GM19372 (cell line): Measurements from ENCODE around the gene LATS2.

ENCODE experiments used
- ATAC-seq: cut with Tn5 transposase; IDR thresholded peaks from one replicate; pipeline ENCODE4 v1.9.1; 2021; ENCODE audit warnings: mild to moderate bottlenecking, low read depth, moderate library complexity; ENCODE audit not compliant: unreplicated experiment

The LATS2 gene

DNA sequence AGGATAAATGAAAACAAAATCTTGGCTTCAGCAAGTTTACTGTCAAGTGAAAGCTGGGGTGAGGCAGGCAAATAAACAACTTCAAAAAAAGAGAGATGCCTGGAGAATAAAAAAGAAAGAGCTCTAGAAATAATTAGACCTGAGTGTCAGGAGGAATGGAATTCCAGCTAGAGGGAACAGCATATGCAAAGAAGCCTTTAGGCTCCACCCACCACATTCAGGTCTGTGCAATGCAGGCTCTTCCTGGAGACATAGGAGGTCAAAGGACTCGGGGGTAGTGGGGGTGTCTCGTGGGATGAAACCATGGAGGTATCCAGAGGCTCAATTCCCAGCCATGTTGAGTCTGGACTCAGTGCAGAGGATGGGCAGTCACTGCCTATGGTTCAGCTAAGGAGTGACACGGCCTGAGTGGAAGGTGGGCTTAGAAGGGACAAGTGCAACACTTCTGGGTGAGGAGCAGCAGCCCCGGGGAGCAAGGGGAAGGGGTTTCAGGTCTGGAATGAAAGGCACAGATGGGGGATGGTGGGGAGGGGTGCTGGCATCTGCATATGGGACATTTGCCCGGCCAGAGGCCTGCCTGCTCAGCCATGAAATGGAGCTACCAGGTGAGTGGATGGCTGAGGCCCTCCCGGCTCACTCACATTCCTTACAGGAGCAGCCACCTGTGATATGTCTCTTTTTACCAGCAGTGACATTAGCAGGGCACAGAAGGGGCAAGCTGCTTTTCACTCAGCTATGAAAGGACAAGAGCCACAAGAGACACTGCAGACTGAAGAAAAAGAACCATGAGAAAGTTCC, 12.3 kb downstream of the LATS2 start:
- no peak for ATAC-seq

DNA sequence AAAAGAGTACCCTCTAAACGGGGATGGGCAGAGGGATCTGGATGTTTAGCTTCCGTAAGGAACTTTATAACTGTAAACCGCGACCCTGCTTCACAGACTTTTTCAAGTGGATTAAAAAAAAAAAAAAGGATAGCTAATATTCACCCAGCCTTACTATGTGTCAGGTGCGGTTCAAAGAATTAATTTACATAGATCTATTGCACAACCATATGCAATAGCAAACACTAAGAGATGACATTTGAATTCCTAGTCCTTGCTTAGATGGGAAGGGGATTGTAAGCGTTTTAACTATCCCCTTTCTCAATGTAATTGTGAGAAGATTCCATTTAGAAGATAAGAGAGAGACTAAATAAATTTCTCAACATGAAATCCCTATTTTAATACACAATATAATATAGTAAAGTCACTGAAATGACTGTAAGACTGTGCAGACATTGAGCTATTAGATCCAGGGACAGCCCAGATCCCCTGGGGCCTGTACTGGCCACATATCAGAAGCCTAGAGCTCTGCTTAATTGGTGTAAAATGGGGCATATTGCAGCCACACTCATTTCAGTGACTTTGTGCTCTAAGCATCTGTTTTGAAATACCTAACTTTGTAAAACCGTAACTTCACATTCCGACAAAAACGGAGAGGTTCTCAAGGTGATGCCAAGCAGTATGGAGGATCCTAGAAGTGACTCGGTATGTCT, 13.6 kb downstream of the LATS2 start:
- no peak for ATAC-seq

DNA sequence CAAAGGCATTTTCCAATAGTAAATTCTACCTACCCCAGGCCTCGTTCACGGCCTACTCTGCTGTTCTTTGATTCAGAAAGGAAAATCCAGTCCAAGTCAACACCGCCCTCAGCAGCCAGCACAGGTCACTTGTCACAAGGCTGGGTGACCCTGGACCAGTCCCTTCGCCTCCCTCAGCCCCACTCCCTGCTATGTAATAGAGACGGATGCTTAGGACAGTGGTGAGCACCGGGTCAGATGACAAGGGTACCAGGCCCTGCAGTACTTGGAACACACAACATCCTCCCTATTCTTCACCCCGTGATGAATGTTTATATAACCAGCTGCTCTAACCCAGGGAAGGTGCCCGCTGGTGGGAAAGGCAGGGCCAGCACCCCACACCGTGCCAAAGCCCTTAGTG, 14.3 kb downstream of the LATS2 start:
- ATAC-seq, result no peak

DNA sequence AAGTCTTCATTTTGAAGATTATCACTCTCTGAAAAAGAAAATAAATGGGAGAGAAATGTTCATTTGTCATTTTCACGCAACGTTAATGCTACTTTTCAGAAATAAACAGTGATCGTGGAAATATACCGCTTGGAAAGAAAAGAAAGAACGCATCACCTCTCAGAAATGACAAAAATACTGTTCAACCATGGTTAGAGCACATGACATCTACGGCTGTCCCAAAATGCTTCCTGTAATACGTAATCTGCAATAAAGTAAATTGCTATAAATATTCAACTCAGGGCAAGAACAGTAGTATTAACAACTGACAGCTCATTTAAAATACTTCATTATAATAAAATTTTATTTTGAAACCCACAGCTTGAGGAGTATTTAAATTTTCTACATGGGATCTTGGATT, 15.2 kb downstream of the LATS2 start:
- no peak for ATAC-seq

DNA sequence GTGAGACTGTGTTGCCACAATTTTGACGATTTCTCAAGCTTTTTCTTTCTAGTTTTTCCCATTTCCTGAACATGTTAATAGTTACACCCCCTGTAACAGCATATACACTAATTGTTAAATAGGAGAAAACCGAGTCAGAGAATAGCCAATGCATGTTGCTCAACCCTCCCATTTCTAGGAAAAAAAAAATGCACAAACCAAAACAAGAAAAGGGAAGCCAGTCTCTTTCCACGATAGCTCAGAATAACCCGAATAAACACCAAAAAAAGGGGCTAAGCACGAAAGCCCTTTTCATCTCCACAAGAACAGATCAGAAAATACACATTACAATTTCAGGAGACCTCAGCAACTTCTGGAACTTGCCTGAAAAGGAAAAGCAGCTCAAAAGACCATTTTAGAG, 16.3 kb downstream of the LATS2 start:
- ATAC-seq, result no peak

DNA sequence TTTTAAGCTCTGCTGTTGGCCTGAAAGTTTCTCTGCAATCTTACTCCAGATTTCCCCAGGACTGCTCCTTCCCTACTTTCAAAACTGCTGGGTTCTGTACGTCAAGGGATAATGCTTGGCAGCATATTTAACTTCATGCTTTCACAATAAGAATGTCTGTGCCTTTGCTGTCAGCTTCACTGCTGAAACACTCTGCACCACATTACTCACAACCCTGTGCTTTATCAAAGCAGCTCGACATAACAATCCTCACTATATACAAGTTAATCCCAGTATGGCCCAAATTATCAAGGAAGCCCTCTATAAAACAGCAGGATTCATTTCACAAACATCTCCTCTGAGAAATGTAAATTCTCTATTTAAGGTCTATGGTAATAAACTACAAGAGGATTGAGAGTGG, 17.5 kb downstream of the LATS2 start:
- ATAC-seq, result no peak

DNA sequence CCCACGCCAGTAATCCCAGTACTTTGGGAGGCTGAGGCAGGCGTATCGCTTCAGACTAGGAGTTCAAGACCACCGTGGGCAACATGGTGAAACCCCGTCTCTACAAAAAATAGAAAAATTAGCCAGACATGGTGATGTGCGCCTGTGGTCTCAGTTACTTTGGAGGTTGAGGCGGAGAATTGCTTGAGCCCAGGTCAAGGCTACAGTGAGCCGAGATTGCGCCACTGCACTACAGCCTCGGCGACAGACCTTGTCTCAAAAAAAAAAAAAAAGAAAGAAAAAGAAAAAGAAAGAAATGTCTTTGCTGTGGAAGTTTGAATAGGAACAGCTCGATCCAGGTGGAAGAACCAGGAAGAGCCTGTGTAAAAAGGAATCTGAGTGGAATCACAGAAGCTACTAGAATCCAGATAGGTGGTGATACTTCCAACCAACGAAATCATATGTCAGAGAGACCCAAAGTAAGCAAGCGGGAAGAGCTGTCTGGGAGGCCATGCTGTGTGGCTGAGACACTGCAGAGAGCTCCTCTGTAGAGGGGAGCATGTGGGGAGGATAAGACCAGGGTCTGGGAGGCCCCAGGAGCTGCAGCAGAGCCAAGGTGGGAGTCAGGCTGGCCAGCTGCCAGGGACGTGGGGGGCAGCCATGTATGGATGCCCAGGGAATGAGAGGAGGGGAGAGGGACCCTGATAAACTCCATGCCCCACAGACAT, 21.1 kb downstream of the LATS2 start:
- no peak for ATAC-seq

DNA sequence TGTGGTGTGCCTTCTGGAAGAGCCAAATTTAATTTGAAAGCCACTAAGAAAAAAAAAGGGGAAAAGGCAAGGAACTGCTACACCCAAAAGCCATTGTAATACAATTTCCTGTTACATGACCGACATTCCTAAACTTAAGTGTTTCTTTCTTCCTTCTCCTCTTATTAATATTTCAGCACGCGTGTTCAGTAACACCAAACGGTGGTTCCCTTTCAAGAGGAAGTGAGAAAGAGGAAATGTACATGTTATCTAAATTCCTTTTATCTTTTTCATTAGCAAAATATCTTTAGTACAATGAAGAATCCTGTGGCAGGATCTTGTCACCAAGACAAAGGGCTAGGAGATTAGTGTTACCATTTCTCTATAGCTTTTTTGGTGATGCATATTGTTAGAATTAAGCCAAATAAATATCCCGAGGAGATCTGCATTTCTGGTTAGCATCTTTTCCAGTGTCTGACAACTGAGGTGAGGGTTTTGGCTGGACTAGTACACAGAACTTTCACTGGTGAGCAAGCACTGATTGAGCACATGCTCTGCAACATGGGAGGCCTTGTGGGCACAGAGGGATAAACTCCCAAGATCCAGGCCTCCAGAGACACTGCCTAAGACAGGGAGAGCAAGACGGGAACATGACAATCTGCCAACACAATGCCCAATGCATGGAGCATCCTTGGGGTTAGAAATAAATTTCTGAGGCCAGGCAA, 22.1 kb downstream of the LATS2 start:
- no peak for ATAC-seq

DNA sequence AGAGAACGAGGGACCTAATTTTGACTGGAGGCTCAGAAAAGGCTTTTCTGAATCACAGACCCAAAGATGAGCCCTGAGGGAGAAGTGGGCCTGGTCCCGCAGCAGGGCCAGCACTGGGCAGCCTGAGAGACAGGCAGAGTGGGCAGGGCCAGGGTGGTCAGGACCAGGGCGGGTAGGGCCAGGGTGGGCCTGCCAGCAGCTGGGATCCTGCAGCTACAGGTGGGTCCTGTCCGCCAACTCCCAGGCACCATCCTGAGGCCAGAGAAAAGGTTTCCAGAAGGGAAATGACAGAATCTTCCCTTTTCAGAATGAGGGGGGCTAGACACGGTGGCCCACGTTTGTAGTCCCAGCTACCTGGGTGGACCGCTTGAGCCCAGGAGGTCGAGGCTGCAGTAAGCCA, 23.7 kb downstream of the LATS2 start:
- ATAC-seq, result no peak

DNA sequence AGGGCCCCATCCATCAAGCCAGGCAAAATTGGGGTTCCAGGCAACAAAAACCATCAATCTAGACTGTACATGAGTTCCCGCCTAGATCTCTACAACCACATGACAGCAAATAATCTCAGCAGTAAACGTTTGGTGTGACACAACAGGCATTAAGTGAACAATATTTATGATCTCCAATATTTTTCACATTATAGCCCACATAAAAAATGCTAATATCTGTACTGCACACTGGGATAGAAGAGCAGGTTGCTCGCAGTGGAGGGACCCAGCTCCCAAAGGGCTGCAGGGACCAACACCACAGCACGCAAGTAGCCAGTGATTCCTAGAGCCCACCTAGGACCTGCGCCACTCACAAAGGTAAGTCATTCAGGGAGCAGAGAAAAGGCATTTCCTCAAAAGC, 25.9 kb downstream of the LATS2 start:
- no peak for ATAC-seq

DNA sequence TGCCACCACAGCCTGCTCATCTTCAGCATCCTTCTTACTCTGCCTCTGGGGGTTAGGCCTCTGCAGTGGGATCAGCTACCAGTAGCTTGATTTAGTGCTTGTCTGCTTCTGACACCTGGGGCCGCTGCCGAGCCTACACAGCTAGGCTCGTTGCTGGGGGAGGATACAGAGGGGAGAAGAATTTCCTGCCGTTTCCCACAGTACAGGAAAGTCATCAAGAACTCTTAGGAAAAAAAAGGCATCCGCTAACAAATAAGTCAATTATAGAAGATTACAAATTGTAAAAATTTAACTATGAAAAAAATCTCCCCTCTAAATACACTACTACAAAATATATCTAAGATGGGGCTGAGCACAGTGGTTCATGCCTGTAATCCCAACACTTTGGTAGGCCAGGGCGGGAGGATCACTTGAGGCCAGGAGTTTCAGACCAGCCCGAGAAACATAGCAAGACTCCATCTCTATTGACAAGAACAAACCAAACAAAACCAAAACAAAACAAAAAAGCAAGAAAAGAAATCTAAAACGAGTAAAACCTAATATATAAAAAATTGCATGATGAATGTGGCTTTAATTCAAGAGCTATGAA, 26.7 kb downstream of the LATS2 start:
- ATAC-seq, result no peak

DNA sequence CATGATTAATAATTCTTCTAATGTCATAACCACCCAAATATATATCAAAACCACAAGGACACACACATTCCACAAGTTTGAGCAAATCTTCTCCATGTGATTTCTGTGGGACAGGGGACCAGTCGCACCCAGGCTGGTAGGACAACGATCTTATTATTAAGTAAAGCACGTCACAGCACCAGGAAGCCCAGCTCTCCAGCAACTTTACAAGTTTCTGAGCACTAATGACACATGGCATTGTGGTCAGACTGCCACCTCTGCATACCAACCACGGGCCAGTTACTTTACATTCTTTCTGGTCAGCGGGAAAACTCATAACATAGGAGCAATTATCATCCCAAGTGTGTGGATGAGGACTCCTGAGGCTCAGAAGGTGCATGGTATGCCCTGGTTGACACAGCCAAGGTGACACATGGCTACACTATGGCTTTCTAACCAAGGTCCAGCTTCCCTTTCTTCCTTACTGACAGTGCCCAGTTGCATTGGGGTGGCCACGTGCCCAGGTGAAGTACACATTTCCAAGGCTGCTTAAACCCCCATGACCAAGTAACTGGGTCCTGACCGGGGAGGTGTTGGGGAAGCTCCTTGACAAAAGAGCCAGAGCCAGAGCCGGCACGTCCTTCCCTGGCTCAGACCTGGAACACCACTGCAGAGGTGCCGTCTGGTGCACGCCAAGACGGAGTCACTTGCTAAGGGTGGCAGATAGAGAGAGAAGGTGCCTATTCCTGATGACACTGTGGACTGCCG, 27.4 kb downstream of the LATS2 start:
- no peak for ATAC-seq

DNA sequence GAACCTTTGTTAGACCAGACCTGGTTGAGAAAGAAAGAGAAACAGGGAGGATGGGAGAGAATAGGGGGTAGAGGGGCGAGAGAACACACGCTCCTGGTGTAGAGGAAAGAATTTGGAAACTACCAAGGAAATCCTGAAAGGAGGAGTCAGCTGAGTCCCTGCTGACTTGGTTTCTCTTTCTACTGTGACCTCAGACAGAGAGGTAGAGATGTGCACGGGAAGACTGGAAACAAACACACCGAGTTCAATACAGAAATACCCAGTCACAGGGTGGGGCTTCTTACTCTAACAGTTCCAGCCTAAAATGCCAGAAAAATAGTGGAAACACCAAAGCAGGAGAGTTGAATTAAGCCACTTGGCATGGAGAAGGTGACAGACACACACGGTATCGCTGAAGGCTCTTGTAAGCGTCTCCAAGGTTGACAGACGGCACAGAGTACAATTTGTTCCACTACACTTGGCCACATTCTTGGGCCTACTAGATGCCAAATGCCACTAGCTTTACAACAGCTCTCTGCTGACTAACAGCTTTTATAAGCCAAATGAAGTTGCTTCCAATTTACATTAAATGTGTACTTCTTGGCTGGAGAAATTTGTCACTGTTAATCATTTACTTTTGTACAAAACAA, 28.1 kb downstream of the LATS2 start:
- ATAC-seq, result no peak

DNA sequence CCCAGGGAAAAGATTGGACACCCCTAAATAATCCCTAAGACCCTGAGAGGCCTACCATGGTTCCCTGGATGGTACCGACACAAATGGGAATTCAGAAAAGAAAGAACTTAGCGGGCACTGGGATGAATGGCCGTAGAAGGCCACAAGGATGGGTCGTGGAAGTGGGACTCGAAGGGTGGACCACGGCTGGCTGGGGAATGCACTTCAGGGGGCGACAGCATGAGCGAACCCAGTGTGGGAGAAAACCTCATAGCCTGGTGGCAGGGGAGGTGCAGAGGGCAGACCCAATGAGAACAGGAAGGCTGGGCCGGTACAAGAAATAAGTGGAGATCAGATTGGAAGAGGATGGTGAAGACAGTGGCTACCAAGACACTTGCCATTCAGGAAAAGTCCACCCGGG, 28.7 kb downstream of the LATS2 start:
- ATAC-seq, result no peak

DNA sequence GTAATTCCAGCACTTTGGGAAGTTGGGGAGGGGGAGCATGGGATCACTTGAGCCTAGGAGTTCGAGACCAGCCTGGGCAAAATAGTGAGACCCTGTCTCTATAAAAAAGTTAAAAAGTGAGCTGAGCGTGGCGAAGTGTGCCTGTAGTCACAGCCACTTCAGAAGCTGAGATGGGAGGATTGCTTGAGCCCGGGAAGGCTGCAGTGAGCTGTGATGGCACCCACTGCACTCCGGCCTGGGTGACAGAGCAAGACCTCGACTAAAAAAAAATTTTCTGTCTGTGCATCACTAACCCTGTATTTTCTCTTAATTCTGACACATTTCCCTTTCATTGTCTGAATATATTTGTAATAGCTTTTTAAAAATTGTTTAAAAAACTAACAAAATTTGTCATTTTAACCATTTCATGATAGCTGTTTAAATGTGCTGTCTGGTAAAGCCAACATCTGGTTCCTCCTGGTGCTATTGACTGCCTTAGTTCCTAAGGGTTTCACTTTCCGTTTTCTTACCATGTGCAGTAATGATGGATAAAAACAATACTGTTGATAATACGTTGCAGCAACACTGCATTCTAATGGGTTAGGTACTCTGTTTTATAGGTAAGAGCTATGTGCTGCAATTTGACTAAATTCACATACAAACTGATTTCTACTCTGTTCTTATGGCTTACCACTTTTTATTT, 29.7 kb downstream of the LATS2 start:
- ATAC-seq, result no peak

DNA sequence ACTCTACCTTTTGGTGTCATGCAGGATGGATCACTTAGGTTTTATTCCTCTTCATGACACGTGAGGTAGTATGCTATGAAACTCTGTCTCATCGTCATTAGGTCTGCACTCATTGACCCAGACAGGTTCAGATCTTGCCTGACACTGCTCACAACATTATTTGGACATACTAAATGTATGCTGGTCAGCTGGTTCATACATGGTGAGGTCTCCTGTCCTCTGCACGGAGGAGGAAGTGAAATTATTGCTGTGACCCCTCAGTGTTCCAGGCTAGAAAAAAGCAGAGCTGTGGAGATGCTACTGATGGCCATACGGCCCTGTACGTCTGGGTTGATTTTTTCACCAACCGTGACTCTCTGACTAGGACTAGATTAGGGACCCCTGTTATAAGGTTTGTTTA, 35.8 kb downstream of the LATS2 start:
- no peak for ATAC-seq

DNA sequence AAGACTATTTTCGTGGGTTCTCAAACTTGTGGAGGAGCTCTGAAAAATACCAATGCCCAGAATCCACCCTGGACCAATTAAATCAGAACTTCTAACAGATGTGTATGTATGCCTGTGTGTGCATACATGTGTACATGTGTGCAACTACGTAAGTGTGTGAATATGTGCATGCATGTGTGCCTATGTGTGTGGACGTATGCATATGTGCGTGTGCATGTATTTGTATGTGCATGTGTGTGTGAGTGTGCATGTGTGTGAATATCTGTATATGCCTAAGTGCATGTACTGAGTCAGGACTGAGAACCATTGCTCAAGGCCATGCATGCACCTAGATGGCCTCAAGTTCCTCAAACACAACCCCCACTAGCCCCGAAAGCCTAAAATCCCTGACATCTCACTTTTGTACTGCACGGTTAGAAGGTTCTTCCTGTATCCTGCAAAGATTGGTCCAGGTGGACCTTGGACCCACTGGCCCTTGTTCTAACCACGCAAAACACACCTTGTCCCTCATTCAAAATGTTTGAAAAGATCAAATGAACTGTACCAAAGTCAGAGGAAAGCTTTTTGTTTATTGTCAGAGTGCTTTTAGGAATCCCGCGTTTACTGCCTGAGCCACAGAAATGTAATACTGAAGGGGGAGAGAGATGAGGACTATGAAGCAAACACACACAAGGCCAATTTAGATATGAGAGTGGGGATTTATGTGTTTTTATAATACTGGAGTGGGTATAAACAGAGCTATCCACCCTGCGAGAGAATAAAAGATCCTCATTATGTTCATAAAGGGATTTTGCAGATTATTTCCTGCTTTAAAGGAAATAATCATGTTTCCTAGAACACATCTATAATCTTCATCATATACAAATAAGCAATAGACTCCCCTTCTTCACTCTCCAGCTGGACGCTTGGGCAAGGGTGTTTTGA, 39.1 kb downstream of the LATS2 start:
- ATAC-seq, result no peak

DNA sequence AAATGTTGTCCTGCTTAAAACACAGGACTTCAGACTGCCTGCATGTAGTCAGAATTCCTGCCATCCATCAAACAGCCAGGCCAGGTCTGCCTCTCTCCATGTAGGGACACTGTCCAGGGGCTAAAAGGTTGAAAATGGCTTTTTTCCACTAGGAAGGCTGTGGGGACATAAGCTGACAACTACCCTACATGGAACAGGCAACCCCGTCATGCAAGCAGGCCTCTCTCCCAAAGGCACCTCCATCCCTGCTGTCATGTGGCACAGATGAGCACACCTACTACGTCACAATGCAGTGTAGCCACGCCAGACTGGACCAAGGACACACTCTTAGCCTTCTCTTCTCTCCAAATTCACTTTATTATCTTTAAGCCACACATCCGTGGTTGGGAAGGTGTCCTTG, 40.8 kb downstream of the LATS2 start:
- ATAC-seq, result no peak
